GM12878 (cell line): ENCODE data around the gene ZNF394. TPM values are rescaled to one million over a fixed set of nuclear protein-coding genes. Genes with fewer than 3 reads are reported as not detected.

Experiments used
- ATAC-seq: fragments of 200-7000 bp; cut with Tn5 transposase; 3 replicates; pipeline ENCODE4 v1.9.1; 2020; ENCODE audit warnings: mild to moderate bottlenecking, moderate library complexity
- BruUV-seq: library from RNA; stranded (reverse); fragments of 400-500 nt; replicated peaks from 2 replicates; lab custom pipeline; 2021; lab: Mats Ljungman, UMichigan
- CTCF ChIA-PET: fragments of 300-600 bp; sonication (Branson Sonifier 250); formaldehyde crosslinking; extraction: SDS; loops from one replicate; lab custom pipeline; 2021; ENCODE audit warnings: inconsistent platforms; lab: Yijun Ruan, JAX
- POLR2A ChIA-PET: fragments of 350-600 bp; formaldehyde crosslinking; extraction: SDS; loops from one replicate; lab custom pipeline; 2021; ENCODE audit warnings: inconsistent platforms; lab: Charles Lee
- RAD21 ChIA-PET: fragments of 300-600 bp; sonication (Branson Sonifier 250); formaldehyde crosslinking; loops from one replicate; lab custom pipeline; 2023; ENCODE audit warnings: antibody characterized with exemption; ENCODE audit not compliant: unreplicated experiment; lab: Charles Lee
- SMC1A ChIA-PET: fragments of 300-600 bp; sonication (Branson Sonifier 250); formaldehyde crosslinking; loops from one replicate; lab custom pipeline; 2023; ENCODE audit not compliant: unreplicated experiment, uncharacterized antibody; lab: Charles Lee
- DNase-seq: peaks from one replicate; pipeline ENCODE4 v3.0.0-alpha.2; 2011; ENCODE audit warnings: low read depth, low spot score
- FAIRE-seq: peaks from 3 replicates; lab custom pipeline; 2011; peaks lifted over from hg19 to GRCh38; lab: Jason Lieb, UNC
- H2AFZ ChIP-seq: 2 replicates; pipeline ENCODE4 v1.6.0; 2011; ENCODE audit warnings: low read depth, low read length, control low read depth; ENCODE audit not compliant: control insufficient read depth
- H3K27ac ChIP-seq: 2 replicates; pipeline ENCODE4 v1.5.1; 2011; ENCODE audit warnings: control low read depth; ENCODE audit not compliant: control insufficient read depth, insufficient read depth
- H3K27me3 ChIP-seq, 2 experiments: replicated peaks in 1 of 2; 2 replicates each; pipeline versions ENCODE4 v1.6.0 to v1.6.1; 2011; ENCODE audit warnings: low read length in 1 of 2; ENCODE audit not compliant: control insufficient read depth in 2 of 2, insufficient read depth in 2 of 2
- H3K36me3 ChIP-seq, 2 experiments: 2 replicates each; pipeline ENCODE4 v1.5.1; 2011; ENCODE audit warnings: low read length in 1 of 2; ENCODE audit not compliant: control insufficient read depth in 2 of 2, insufficient read depth in 2 of 2
- H3K4me1 ChIP-seq: 2 replicates; pipeline ENCODE4 v1.6.1; 2011; ENCODE audit warnings: mild to moderate bottlenecking, low read length, moderate library complexity, mixed read lengths; ENCODE audit not compliant: control insufficient read depth, insufficient read depth
- H3K4me2 ChIP-seq: 2 replicates; pipeline ENCODE4 v1.6.0; 2011; ENCODE audit warnings: control low read depth; ENCODE audit not compliant: control insufficient read depth, insufficient read depth
- H3K4me3 ChIP-seq: fragments of 200-600 bp; sonication (generic); 2 replicates; pipeline ENCODE4 v1.5.1; 2016
- H3K79me2 ChIP-seq: 2 replicates; pipeline ENCODE4 v1.6.0; 2011; ENCODE audit warnings: low read length; ENCODE audit not compliant: control insufficient read depth, insufficient read depth
- H3K9ac ChIP-seq: 2 replicates; pipeline ENCODE4 v1.8.0; 2011; ENCODE audit warnings: low read length, control low read depth, mixed read lengths; ENCODE audit not compliant: control insufficient read depth, insufficient read depth
- H3K9me3 ChIP-seq: replicated peaks from 3 replicates; pipeline ENCODE4 v1.5.1; 2011; ENCODE audit warnings: mild to moderate bottlenecking, low read length; ENCODE audit not compliant: control insufficient read depth, insufficient read depth
- H4K20me1 ChIP-seq: 2 replicates; pipeline ENCODE4 v1.6.0; 2011; ENCODE audit not compliant: control insufficient read depth, insufficient read depth
- BRCA1 ChIP-seq: IDR thresholded peaks from 2 replicates; pipeline ENCODE4 v1.6.1; 2011; ENCODE audit warnings: low read depth, low read length, improper control_type of control experiment
- CREM ChIP-seq: IDR thresholded peaks from 2 replicates; pipeline ENCODE4 v1.6.1; 2014; ENCODE audit warnings: antibody characterized with exemption, low read depth
- EZH2 ChIP-seq: IDR thresholded peaks from 2 replicates; pipeline ENCODE4 v1.6.1; 2012; ENCODE audit warnings: low read depth, mild to moderate bottlenecking, control low read depth, inconsistent platforms, low read length, borderline replicate concordance; ENCODE audit not compliant: control insufficient read depth
- GABPA ChIP-seq: IDR thresholded peaks from 2 replicates; pipeline ENCODE4 v1.6.1; 2014; ENCODE audit warnings: antibody characterized with exemption, low read depth, mild to moderate bottlenecking, inconsistent platforms
- KAT2A ChIP-seq: conservative IDR thresholded peaks from 2 replicates; pipeline ENCODE4 v1.6.1; 2011; ENCODE audit warnings: low read depth, low read length; ENCODE audit not compliant: control insufficient read depth
- KDM1A ChIP-seq: fragments of 200-600 bp; sonication (generic); IDR thresholded peaks from 2 replicates; pipeline ENCODE4 v1.6.1; 2016; ENCODE audit warnings: borderline replicate concordance
- MTA3 ChIP-seq: IDR thresholded peaks from 2 replicates; pipeline ENCODE4 v1.6.1; 2012; ENCODE audit warnings: low read length, inconsistent platforms, borderline replicate concordance
- PAX8 ChIP-seq: fragments of 450-650 bp; IDR thresholded peaks from 2 replicates; pipeline ENCODE4 v1.6.1; 2017; ENCODE audit warnings: mild to moderate bottlenecking, moderate library complexity
- RAD21 ChIP-seq: IDR thresholded peaks from 2 replicates; pipeline ENCODE4 v1.6.1; 2011; ENCODE audit warnings: mild to moderate bottlenecking, low read depth, low read length, moderate library complexity; ENCODE audit not compliant: insufficient read depth
- RB1 ChIP-seq: fragments of 450-650 bp; formaldehyde crosslinking; IDR thresholded peaks from 2 replicates; pipeline ENCODE4 v1.6.1; 2017; ENCODE audit warnings: mild to moderate bottlenecking, borderline replicate concordance
- RELB ChIP-seq: fragments of 450-650 bp; IDR thresholded peaks from 2 replicates; pipeline ENCODE4 v1.6.1; 2017; ENCODE audit warnings: low read depth, mild to moderate bottlenecking, moderate library complexity
- SREBF1 ChIP-seq: IDR thresholded peaks from 2 replicates; pipeline ENCODE4 v1.6.1; 2012; ENCODE audit warnings: mild to moderate bottlenecking, low read length
- SUZ12 ChIP-seq: fragments of 200-600 bp; sonication (generic); IDR thresholded peaks from one replicate; pipeline ENCODE4 v1.6.1; 2018; ENCODE audit warnings: antibody characterized with exemption, mild to moderate bottlenecking; ENCODE audit not compliant: unreplicated experiment
- WRNIP1 ChIP-seq: IDR thresholded peaks from 2 replicates; pipeline ENCODE4 v1.6.1; 2011; ENCODE audit warnings: low read depth, low read length, improper control_type of control experiment, borderline replicate concordance
- ZBTB11 ChIP-seq: fragments of 450-650 bp; formaldehyde crosslinking; IDR thresholded peaks from 2 replicates; pipeline ENCODE4 v1.5.0; 2022; ENCODE audit warnings: mild to moderate bottlenecking, missing genetic modification characterization
- ZNF24 ChIP-seq: fragments of 450-650 bp; IDR thresholded peaks from 2 replicates; pipeline ENCODE4 v1.6.1; 2017; ENCODE audit warnings: antibody characterized with exemption, mild to moderate bottlenecking
- WGBS: methylation state at CpG from one replicate; pipeline ENCODE4 v1.1.6; 2016; ENCODE audit warnings: low lambda C conversion rate; ENCODE audit not compliant: insufficient replicate concordance, insufficient coverage; ENCODE audit errors: missing lambda C conversion rate; 5-methylcytosine and 5-hydroxymethylcytosine counted together
- in situ Hi-C: fragments of 300-500 bp; cut with MboI; formaldehyde crosslinking; loops from 9 replicates; pipeline ENCODE4 v1.14.3; 2018; ENCODE audit warnings: mixed read lengths
- intact Hi-C: fragments of 100-400 bp; cut with micrococcal nuclease; formaldehyde crosslinking; loops from one replicate; pipeline ENCODE4 v1.14.2; 2022; ENCODE audit not compliant: unreplicated experiment
- polyA plus RNA-seq, 11 experiments: library from polyadenylated mRNA; depleted of rRNA in 4 of 11; unstranded in 6 of 11; stranded (reverse) in 5 of 11; fragments of >200 nt; fragmentation: Nextera tagmentation in 4 of 11; fragmentation: Illumina TruSeq in 1 of 11; extraction: Ambion mirVana in 4 of 11; extraction: Trizol in 1 of 11; gene quantifications; 1 replicate in 1 of 11; 2 replicates in 10 of 11; pipeline versions ENCODE4 v1.2.1 to v1.2.3, GENCODE V29; 2011 to 2016; ENCODE audit warnings: inconsistent platforms in 2 of 11, missing spikeins in 2 of 11, low read depth in 1 of 11
- total RNA-seq, 4 experiments: library from RNA; depleted of rRNA in 3 of 4; stranded (reverse); fragments of >200 nt in 3 of 4; fragmentation: Illumina TruSeq in 1 of 4; extraction: Trizol in 1 of 4; gene quantifications; 2 replicates each; pipeline versions ENCODE4 v1.2.1 to v1.2.3, GENCODE V29; 2013 to 2021
- TF ChIP-seq, protein P1 (sequence below): IDR thresholded peaks from 2 replicates; pipeline ENCODE4 v1.6.1; 2012; ENCODE audit warnings: low read depth, low read length, improper control_type of control experiment

The ZNF394 gene
- total and polyA plus RNA-seq, 10 of the 15 experiments (the other 5 are each of a cell fraction or from before 2014, with no cell fraction given) = 2.5 to 26.8 (median 22.7) TPM

GRCh38 chr7:99521399-99521798, 21.3 kb upstream of the ZNF394 start:
- H3K79me2 ChIP-seq = no peaks in the 10 kb centered on the region
- H2AFZ ChIP-seq = no peak overlapping the region
- FAIRE-seq = no peak
- H3K9ac ChIP-seq = no peak overlapping the region
- TF ChIP-seq SUZ12 (no peak), BRCA1 (no peak), ZNF24 (no peak), RAD21 (no peak), GABPA (no peak), ZBTB11 (no peak), CREM (no peak), MTA3 (no peak), WRNIP1 (no peak), SREBF1 (no peak), EZH2 (no peak), RB1 (no peak), KDM1A (no peak), PAX8 (no peak), KAT2A (no peak), RELB (no peak)
- TF ChIP-seq, protein P1, sequence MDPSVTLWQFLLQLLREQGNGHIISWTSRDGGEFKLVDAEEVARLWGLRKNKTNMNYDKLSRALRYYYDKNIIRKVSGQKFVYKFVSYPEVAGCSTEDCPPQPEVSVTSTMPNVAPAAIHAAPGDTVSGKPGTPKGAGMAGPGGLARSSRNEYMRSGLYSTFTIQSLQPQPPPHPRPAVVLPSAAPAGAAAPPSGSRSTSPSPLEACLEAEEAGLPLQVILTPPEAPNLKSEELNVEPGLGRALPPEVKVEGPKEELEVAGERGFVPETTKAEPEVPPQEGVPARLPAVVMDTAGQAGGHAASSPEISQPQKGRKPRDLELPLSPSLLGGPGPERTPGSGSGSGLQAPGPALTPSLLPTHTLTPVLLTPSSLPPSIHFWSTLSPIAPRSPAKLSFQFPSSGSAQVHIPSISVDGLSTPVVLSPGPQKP = no peak
- no peaks in the 10 kb centered on the region for H3K4me1 ChIP-seq
- ChIA-PET POLR2A (interaction anchor here (1.0 kb wide), 1 partner anchor 37 kb away, joined by 3 read pairs; the partner anchor contains the start of gene ZNF655), CTCF (no interaction called here), RAD21 (no interaction called here), SMC1A (interaction anchor here (0.7 kb wide), 2 partner anchors 38 to 113 kb away, joined by 3 read pairs; partner anchors contain the start of genes BUD31 and PDAP1)
- intact Hi-C loops (no loop called here), in situ Hi-C loops (no loop called here)
- no peak for ATAC-seq
- DNase-seq = no peak
- no peaks in the 10 kb centered on the region for H3K27me3 ChIP-seq
- H3K4me3 ChIP-seq = no peak overlapping the region
- H3K4me2 ChIP-seq = no peak overlapping the region
- H4K20me1 ChIP-seq = no peaks in the 10 kb centered on the region
- H3K27ac ChIP-seq = no peak overlapping the region
- H3K36me3 ChIP-seq = peaks cover 13 to 16% of the 10 kb centered on the region in 2 experiments; a peak in 3 of 4 replicates
- WGBS = 97% methylated on average over 3 of the region's 3 CpGs
- no peaks in the 10 kb centered on the region; the same call in 2 of the 3 replicates for H3K9me3 ChIP-seq
- no TSS peak for BruUV-seq
